MCF 10A (cell line): Measurements from ENCODE around the gene UQCRHL. TPM values are rescaled to one million over a fixed set of nuclear protein-coding genes. Genes with fewer than 3 reads are reported as not detected.

Source experiments
- BruUV-seq: library from RNA; stranded (reverse); fragments of 400-500 nt; replicated peaks from 2 replicates; lab custom pipeline; 2021; lab: Mats Ljungman, UMichigan
- CTCF ChIA-PET: fragments of 300-600 bp; sonication (Branson Sonifier 250); formaldehyde crosslinking; extraction: SDS; loops from one replicate; lab custom pipeline; 2021; ENCODE audit warnings: antibody characterized with exemption, inconsistent platforms; lab: Yijun Ruan, JAX
- POLR2A ChIA-PET: fragments of 300-600, 350-650 bp; sonication (Branson Sonifier 250); formaldehyde crosslinking; extraction: SDS; loops from one replicate; lab custom pipeline; 2020; ENCODE audit warnings: antibody characterized with exemption, inconsistent platforms; lab: Yijun Ruan, JAX
- DNase-seq: peaks from one replicate; pipeline ENCODE4 v3.0.0-alpha.2; 2018; ENCODE audit not compliant: unreplicated experiment
- H3K27ac Mint-ChIP-seq: one replicate; pipeline ENCODE4 v1.8.0; 2022; ENCODE audit warnings: mild to moderate bottlenecking, low read depth, mixed read lengths; ENCODE audit not compliant: unreplicated experiment
- H3K27me3 Mint-ChIP-seq: one replicate; pipeline ENCODE4 v1.8.0; 2022; ENCODE audit warnings: mixed read lengths; ENCODE audit not compliant: insufficient read depth, unreplicated experiment
- H3K36me3 Mint-ChIP-seq: one replicate; pipeline ENCODE4 v1.8.0; 2022; ENCODE audit warnings: mild to moderate bottlenecking, moderate library complexity, mixed read lengths; ENCODE audit not compliant: insufficient read depth, unreplicated experiment
- H3K4me1 Mint-ChIP-seq: one replicate; pipeline ENCODE4 v1.8.0; 2022; ENCODE audit warnings: mixed read lengths; ENCODE audit not compliant: insufficient read depth, unreplicated experiment
- H3K4me3 Mint-ChIP-seq: one replicate; pipeline ENCODE4 v1.8.0; 2022; ENCODE audit warnings: mild to moderate bottlenecking, moderate library complexity, mixed read lengths; ENCODE audit not compliant: unreplicated experiment
- H3K9me3 Mint-ChIP-seq: one replicate; pipeline ENCODE4 v1.8.0; 2022; ENCODE audit warnings: mixed read lengths; ENCODE audit not compliant: unreplicated experiment
- intact Hi-C: fragments of 100-400 bp; cut with micrococcal nuclease; formaldehyde crosslinking; loops from 2 replicates; pipeline ENCODE4 v1.14.1; 2022
- total RNA-seq: library from RNA; stranded (reverse); gene quantifications from 2 replicates; pipeline ENCODE4 v1.2.3, GENCODE V29; 2022
- TF ChIP-seq, protein P1 (sequence below): fragments of 200-600 bp; IDR thresholded peaks from one replicate; pipeline ENCODE4 v1.8.0; 2022; ENCODE audit warnings: antibody characterized with exemption, mild to moderate bottlenecking; ENCODE audit not compliant: unreplicated experiment

UQCRHL gene
- total RNA-seq, 1 experiment from 2014 or later: 1.1 TPM

DNA sequence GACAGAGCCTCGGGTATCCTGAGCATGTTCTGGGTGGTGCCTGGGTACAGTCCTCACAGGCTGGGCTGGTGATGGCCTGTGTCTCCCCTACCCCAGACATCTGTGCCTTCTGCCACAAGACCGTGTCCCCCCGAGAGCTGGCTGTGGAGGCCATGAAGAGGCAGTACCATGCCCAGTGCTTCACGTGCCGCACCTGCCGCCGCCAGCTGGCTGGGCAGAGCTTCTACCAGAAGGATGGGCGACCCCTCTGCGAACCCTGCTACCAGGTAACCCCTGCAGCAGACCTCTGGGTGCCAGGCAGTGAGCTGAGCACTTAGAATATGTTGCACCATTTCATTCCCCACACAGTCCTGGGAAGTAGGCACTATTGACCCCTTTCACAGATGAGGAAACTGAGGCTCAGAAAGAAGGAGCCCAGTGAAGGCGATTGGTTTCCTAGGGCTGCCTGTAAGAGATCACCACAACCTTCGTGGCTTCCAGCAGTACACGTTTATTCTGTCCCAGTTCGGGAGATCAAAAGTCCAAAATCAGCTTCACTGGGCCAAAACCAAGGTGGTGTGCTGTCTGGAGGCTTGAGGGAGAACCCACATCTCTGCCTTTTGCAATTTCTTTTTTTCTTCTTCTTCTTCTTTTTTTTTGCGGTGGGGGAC is 37.0 kb downstream of the UQCRHL start:
- Mint-ChIP-seq H3K27ac (no peak overlapping the region), H3K27me3 (no peaks in the 10 kb centered on the region), H3K4me3 (no peak overlapping the region), H3K9me3 (no peaks in the 10 kb centered on the region), H3K36me3 (peaks cover 68% of the 10 kb centered on the region), H3K4me1 (peaks cover 7% of the 10 kb centered on the region)
- BruUV-seq: no TSS peak
- ChIA-PET POLR2A (interaction anchor here (2.8 kb wide), 1 partner anchor 17 kb away, joined by 14 read pairs; no protein-coding TSS in a partner anchor), CTCF (interaction anchor here (1.0 kb wide), 1 partner anchor 9 kb away, joined by 3 read pairs; no protein-coding TSS in a partner anchor)
- intact Hi-C loops: no loop called here
- no peak for DNase-seq
- TF ChIP-seq, protein P1, sequence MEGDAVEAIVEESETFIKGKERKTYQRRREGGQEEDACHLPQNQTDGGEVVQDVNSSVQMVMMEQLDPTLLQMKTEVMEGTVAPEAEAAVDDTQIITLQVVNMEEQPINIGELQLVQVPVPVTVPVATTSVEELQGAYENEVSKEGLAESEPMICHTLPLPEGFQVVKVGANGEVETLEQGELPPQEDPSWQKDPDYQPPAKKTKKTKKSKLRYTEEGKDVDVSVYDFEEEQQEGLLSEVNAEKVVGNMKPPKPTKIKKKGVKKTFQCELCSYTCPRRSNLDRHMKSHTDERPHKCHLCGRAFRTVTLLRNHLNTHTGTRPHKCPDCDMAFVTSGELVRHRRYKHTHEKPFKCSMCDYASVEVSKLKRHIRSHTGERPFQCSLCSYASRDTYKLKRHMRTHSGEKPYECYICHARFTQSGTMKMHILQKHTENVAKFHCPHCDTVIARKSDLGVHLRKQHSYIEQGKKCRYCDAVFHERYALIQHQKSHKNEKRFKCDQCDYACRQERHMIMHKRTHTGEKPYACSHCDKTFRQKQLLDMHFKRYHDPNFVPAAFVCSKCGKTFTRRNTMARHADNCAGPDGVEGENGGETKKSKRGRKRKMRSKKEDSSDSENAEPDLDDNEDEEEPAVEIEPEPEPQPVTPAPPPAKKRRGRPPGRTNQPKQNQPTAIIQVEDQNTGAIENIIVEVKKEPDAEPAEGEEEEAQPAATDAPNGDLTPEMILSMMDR: no peak

DNA sequence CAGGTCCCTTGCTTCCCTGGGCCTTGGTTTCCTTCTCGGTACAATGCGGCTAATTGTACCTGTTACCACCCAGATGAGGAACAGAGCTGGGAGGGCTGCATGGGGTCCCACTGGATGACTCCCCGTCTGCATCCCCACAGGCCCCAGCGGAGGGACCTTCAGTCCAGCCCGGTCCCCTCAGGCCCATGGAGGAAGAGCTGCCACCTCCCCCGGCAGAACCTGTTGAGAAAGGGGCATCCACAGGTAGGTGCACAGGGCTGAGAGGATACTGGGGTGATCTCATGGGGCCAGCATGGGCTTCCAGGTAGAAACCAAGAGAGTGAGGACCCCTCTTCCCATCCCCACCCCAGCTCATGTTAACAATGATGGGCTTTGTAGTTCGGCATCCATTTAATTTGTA is 39.1 kb downstream of the UQCRHL start:
- intact Hi-C loops: no loop called here
- BruUV-seq: no TSS peak

DNA sequence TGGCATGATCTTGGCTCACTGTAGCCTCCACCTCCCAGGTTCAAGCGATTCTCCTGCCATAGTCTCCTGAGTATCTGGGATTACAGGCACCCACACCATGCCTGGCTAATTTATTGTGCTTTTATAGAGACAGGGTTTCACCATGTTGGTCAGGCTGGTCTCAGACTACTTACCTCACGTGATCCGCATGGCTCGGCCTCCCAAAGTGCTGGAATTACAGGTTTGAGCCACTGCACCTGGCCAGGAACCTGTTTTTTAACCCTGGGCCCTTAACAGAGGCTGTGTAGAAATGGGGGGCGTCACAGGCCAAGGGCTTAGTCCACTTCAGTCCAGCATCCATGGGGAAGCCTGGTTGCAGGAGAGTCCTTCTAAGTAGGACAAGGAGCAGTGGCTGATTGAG is 39.5 kb downstream of the UQCRHL start:
- Mint-ChIP-seq H3K9me3 (no peaks in the 10 kb centered on the region), H3K4me3 (no peak overlapping the region), H3K27me3 (no peaks in the 10 kb centered on the region), H3K27ac (no peak overlapping the region), H3K36me3 (peaks cover 68% of the 10 kb centered on the region), H3K4me1 (peaks cover 22% of the 10 kb centered on the region)
- POLR2A ChIA-PET: interaction anchor here (2.0 kb wide), 1 partner anchor 9 kb away, joined by 5 read pairs; the partner anchor contains the start of gene FBLIM1
- BruUV-seq: no TSS peak
- TF ChIP-seq, protein P1: no peak
- CTCF ChIA-PET: interaction anchor here (1.0 kb wide), 1 partner anchor 10 kb away, joined by 3 read pairs; no protein-coding TSS in a partner anchor
- DNase-seq: no peak
- intact Hi-C loops: no loop called here

More for the DNA sequence above, 39.1 kb downstream of the UQCRHL start:
- Mint-ChIP-seq H3K27ac (no peak overlapping the region), H3K4me1 (peaks cover 22% of the 10 kb centered on the region), H3K27me3 (no peaks in the 10 kb centered on the region), H3K36me3 (peaks cover 70% of the 10 kb centered on the region), H3K4me3 (no peak overlapping the region), H3K9me3 (no peaks in the 10 kb centered on the region)
- POLR2A ChIA-PET: interaction anchor here (0.7 to 2.0 kb wide), 2 partner anchors 9 to 148 kb away, joined by 3 to 5 read pairs; partner anchors contain the start of gene FBLIM1
- TF ChIP-seq, protein P1: no peak
- no peak for DNase-seq
- CTCF ChIA-PET: interaction anchor here (1.0 kb wide), 1 partner anchor 9 kb away, joined by 3 read pairs; no protein-coding TSS in a partner anchor

DNA sequence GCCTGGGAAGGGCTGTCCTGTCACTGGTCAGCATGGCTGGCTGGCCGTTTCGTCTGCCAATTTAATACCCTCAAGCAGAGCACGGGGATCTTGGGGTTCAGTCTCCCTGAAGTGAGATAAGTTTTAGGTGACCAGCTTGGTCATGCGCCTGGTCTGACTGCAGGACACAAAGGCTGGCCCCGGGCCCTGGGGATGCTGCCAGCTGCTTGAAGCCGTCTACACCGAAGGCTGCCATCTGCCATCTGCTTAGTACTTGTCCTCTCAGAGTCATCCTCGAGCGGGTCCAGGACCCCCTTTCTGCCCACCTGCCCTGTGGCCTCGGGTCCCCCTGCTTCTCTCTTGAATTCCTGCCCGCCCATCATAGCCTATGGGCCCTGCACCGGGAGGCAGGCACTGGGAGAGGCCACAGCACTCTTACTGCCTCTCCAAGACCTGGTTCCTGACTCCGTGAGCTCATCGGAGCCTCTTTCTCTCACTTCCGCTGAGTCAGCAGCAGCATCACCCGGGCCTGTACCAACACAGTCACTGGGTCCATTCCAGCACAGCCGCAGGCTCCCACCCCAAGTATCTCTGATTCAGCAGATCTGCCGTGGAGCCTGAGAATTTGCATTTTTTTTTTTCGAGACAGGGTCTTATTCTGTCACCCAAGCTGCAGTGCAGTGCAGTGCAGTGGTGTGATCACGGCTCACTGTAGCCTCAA is 41.8 kb downstream of the UQCRHL start:
- Mint-ChIP-seq H3K36me3 (peaks cover 61% of the 10 kb centered on the region), H3K4me1 (peaks cover 26% of the 10 kb centered on the region), H3K9me3 (no peaks in the 10 kb centered on the region), H3K27ac (peak overlapping the region; percentile 52), H3K4me3 (peak overlapping the region; percentile 52), H3K27me3 (no peaks in the 10 kb centered on the region)
- intact Hi-C loops: no loop called here
- CTCF ChIA-PET: interaction anchor here (0.6 to 1.9 kb wide), 2 partner anchors 26 to 68 kb away, joined by 3 to 8 read pairs; no protein-coding TSS in a partner anchor
- TF ChIP-seq, protein P1: no peak
- POLR2A ChIA-PET: interaction anchor here (0.6 to 3.0 kb wide), 22 partner anchors 9 to 450 kb away, joined by 3 to 33 read pairs (median 4); partner anchors contain the start of gene DNAJC16
- DNase-seq: peak; percentile 97
- BruUV-seq: TSS peak; percentile 90
